ENCODE measurements around the gene SIAH3. TPM values are rescaled to one million over a fixed set of nuclear protein-coding genes. Genes with fewer than 3 reads are reported as not detected.

The SIAH3 gene
- total RNA-seq, 4 donors from 2014 or later = not detected

- in situ Hi-C loops (cut with MboI; ENCODE audit: low pct_ligation_motif_present in 1 of 4, low pct_unique_long_range_greater_than_20kb in 1 of 4, low sequenced_read_pairs in 3 of 4) (no loop called here), intact Hi-C loops (cut with DNase I; ENCODE audit: low total_unique reads) (no loop called here)
- H3K9me3 ChIP-seq = no peaks in the 10 kb centered on the region
- H3K4me1 ChIP-seq = no peaks in the 10 kb centered on the region
- no peaks in the 10 kb centered on the region for H3K36me3 ChIP-seq
- 39 to 40% methylated on average over 3 to 6 of the region's 6 CpGs for WGBS, 2 donors (ENCODE audit: low coverage in 1 of 2)
- H3K27ac ChIP-seq = no peak overlapping the region
- no peak overlapping the region for H3K4me3 ChIP-seq
- H3K27me3 ChIP-seq = no peaks in the 10 kb centered on the region
- no peak for DNase-seq
- TF ChIP-seq CTCF (IDR thresholded peaks at IDR 0.05) (no peak), POLR2A (IDR thresholded peaks at IDR 0.05) (no peak), POLR2AphosphoS5 (IDR thresholded peaks at IDR 0.05) (no peak), EP300 (IDR thresholded peaks at IDR 0.05; ENCODE audit: low read depth) (no peak)
Observed at GRCh38 chr13:45792827-45793303, 58.7 kb downstream of the SIAH3 start.

- in situ Hi-C loops (cut with MboI; ENCODE audit: low pct_ligation_motif_present in 1 of 4, low pct_unique_long_range_greater_than_20kb in 1 of 4, low sequenced_read_pairs in 3 of 4) = no loop called here
Observed at GRCh38 chr13:45788011-45788410, 63.5 kb downstream of the SIAH3 start.

GRCh38 chr13:45787346-45787745, 64.2 kb downstream of the SIAH3 start:
- in situ Hi-C loops (cut with MboI; ENCODE audit: low pct_ligation_motif_present in 1 of 4, low pct_unique_long_range_greater_than_20kb in 1 of 4, low sequenced_read_pairs in 3 of 4) = no loop called here

More at GRCh38 chr13:45788011-45788410, 63.5 kb downstream of the SIAH3 start:
- intact Hi-C loops (cut with DNase I; ENCODE audit: low total_unique reads) = no loop called here
- no peaks in the 10 kb centered on the region for H3K4me1 ChIP-seq
- H3K9me3 ChIP-seq = no peaks in the 10 kb centered on the region
- H3K4me3 ChIP-seq = no peak overlapping the region
- no peak for DNase-seq
- no peaks in the 10 kb centered on the region for H3K36me3 ChIP-seq
- 74 to 96% methylated on average over 2 of the region's 2 CpGs for WGBS, 2 donors (ENCODE audit: low coverage in 1 of 2)
- no peaks in the 10 kb centered on the region for H3K27me3 ChIP-seq
- no peak for TF ChIP-seq EP300 (IDR thresholded peaks at IDR 0.05; ENCODE audit: low read depth)
- no peak for TF ChIP-seq POLR2A (IDR thresholded peaks at IDR 0.05)
- TF ChIP-seq POLR2AphosphoS5 (IDR thresholded peaks at IDR 0.05) = no peak
- TF ChIP-seq CTCF (IDR thresholded peaks at IDR 0.05) = no peak
- H3K27ac ChIP-seq = no peak overlapping the region

GRCh38 chr13:45786293-45786920, 65.1 kb downstream of the SIAH3 start:
- Histone ChIP-seq H3K4me1 (peaks cover 0 to 14% (median 9%) of the 10 kb centered on the region in 4 donors), H3K27ac (no peak overlapping the region), H3K4me3 (no peak overlapping the region), H3K36me3 (no peaks in the 10 kb centered on the region), H3K27me3 (no peaks in the 10 kb centered on the region), H3K9me3 (no peaks in the 10 kb centered on the region)
- intact Hi-C loops (cut with DNase I; ENCODE audit: low total_unique reads) (no loop called here), in situ Hi-C loops (cut with MboI; ENCODE audit: low pct_ligation_motif_present in 1 of 4, low pct_unique_long_range_greater_than_20kb in 1 of 4, low sequenced_read_pairs in 3 of 4) (no loop called here)
- WGBS, 2 donors (ENCODE audit: low coverage in 1 of 2) = 39 to 49% methylated on average over 4 to 6 of the region's 6 CpGs
- TF ChIP-seq POLR2A (IDR thresholded peaks at IDR 0.05) = no peak
- no peak for TF ChIP-seq EP300 (IDR thresholded peaks at IDR 0.05; ENCODE audit: low read depth)
- TF ChIP-seq POLR2AphosphoS5 (IDR thresholded peaks at IDR 0.05) = no peak
- TF ChIP-seq CTCF (IDR thresholded peaks at IDR 0.05) = no peak
- no peak for DNase-seq

More at GRCh38 chr13:45787346-45787745, 64.2 kb downstream of the SIAH3 start:
- WGBS, 2 donors (ENCODE audit: low coverage in 1 of 2) = 89 to 93% methylated on average over 2 of the region's 2 CpGs
- TF ChIP-seq EP300 (IDR thresholded peaks at IDR 0.05; ENCODE audit: low read depth) (no peak), POLR2AphosphoS5 (IDR thresholded peaks at IDR 0.05) (no peak), POLR2A (IDR thresholded peaks at IDR 0.05) (no peak), CTCF (IDR thresholded peaks at IDR 0.05) (no peak)
- Histone ChIP-seq H3K36me3 (no peaks in the 10 kb centered on the region), H3K27ac (no peak overlapping the region), H3K4me3 (no peak overlapping the region), H3K4me1 (peaks cover 0 to 4% (median 2%) of the 10 kb centered on the region in 4 donors), H3K9me3 (no peaks in the 10 kb centered on the region), H3K27me3 (no peaks in the 10 kb centered on the region)
- intact Hi-C loops (cut with DNase I; ENCODE audit: low total_unique reads) = no loop called here
- no peak for DNase-seq

All from transverse colon (tissue), 4 donors.